Large intestine (tissue), 3 donors: ENCODE measurements around the gene RASIP1. TPM values are rescaled to one million over a fixed set of nuclear protein-coding genes. Genes with fewer than 3 reads are reported as not detected.

Experiments used
- DNase-seq, 2 donors: peaks; one replicate each; pipeline versions ENCODE4 v3.0.0 to v3.0.0-alpha.2; 2013
- H3K27ac ChIP-seq: one replicate; pipeline ENCODE4 v1.5.1; 2013; ENCODE audit warnings: low read length
- H3K27me3 ChIP-seq: 2 replicates; pipeline ENCODE4 v1.6.1; 2013; ENCODE audit warnings: low read length; ENCODE audit not compliant: control insufficient read depth, insufficient read depth
- H3K36me3 ChIP-seq: 2 replicates; pipeline ENCODE4 v1.6.1; 2013; ENCODE audit warnings: low read length; ENCODE audit not compliant: control insufficient read depth, insufficient read depth
- H3K4me1 ChIP-seq: one replicate; pipeline ENCODE4 v1.6.1; 2013; ENCODE audit warnings: low read length; ENCODE audit not compliant: control insufficient read depth, insufficient read depth
- H3K4me3 ChIP-seq: one replicate; pipeline ENCODE4 v1.5.1; 2013; ENCODE audit warnings: low read length
- H3K9me3 ChIP-seq: one replicate; pipeline ENCODE4 v1.6.1; 2013; ENCODE audit warnings: mild to moderate bottlenecking, low read depth, low read length, moderate library complexity; ENCODE audit not compliant: control insufficient read depth
- WGBS: methylation state at CpG from one replicate; pipeline ENCODE4 v1.1.5; 2013; ENCODE audit warnings: low lambda C conversion rate; ENCODE audit not compliant: insufficient coverage; 5-methylcytosine and 5-hydroxymethylcytosine counted together
- polyA plus RNA-seq: library from polyadenylated mRNA; unstranded; fragments of 120-200 nt; gene quantifications from one replicate; pipeline ENCODE4 v1.2.1, GENCODE V29; 2013

The RASIP1 gene
- polyA plus RNA-seq, 1 donor, result 6.9 TPM

- Histone ChIP-seq H3K4me3 (no peak overlapping the region), H3K36me3 (no peaks in the 10 kb centered on the region), H3K27me3 (peaks cover 25% of the 10 kb centered on the region), H3K9me3 (peaks cover 6% of the 10 kb centered on the region), H3K27ac (no peak overlapping the region), H3K4me1 (peaks cover 13% of the 10 kb centered on the region)
- no CpG with 5 or more reads among the region's 5 CpGs for WGBS
- no peak for DNase-seq
Observed at GRCh38 chr19:48755787-48756186, 15.4 kb upstream of the RASIP1 start.

- Histone ChIP-seq H3K4me1 (peaks cover 13% of the 10 kb centered on the region), H3K36me3 (peaks cover under 1% of the 10 kb centered on the region), H3K9me3 (peaks cover 11% of the 10 kb centered on the region), H3K27ac (no peak within 1 kb of the TSS), H3K4me3 (no peak within 1 kb of the TSS), H3K27me3 (peaks cover 30% of the 10 kb centered on the region)
- no peak for DNase-seq
- no CpG with 5 or more reads among the region's 4 CpGs for WGBS
Observed at GRCh38 chr19:48755084-48755641, 14.8 kb upstream of the RASIP1 start, which contains the start of gene FGF21. Gene FGF21 (plus strand): TSS chr19:48755524. CDS start chr19:48756237, 713 bp downstream.

GRCh38 chr19:48752496-48753365 is 12.3 kb upstream of the RASIP1 start, which contains the start of gene FUT1:
Gene FUT1 (minus strand): TSS chr19:48752641. CDS start chr19:48751281, 1,360 bp downstream.
- Histone ChIP-seq H3K27me3 (peaks cover 31% of the 10 kb centered on the region), H3K9me3 (peaks cover 11% of the 10 kb centered on the region), H3K4me1 (peaks cover 13% of the 10 kb centered on the region), H3K27ac (peak within 1 kb of the TSS; percentile 60), H3K4me3 (peak within 1 kb of the TSS; percentile 35), H3K36me3 (peaks cover 2% of the 10 kb centered on the region)
- peak; percentile 83 to 92 for DNase-seq
- WGBS, result no CpG with 5 or more reads among the region's 73 CpGs

- WGBS, result no CpG with 5 or more reads among the region's 20 CpGs
- peaks cover 11% of the 10 kb centered on the region for H3K9me3 ChIP-seq
- DNase-seq, result no peak
- no peak overlapping the region for H3K27ac ChIP-seq
- peak overlapping the region; percentile 35 for H3K4me3 ChIP-seq
- H3K4me1 ChIP-seq, result peaks cover 13% of the 10 kb centered on the region
- H3K36me3 ChIP-seq, result peaks cover 2% of the 10 kb centered on the region
- peaks cover 31% of the 10 kb centered on the region for H3K27me3 ChIP-seq
Observed at GRCh38 chr19:48751845-48752495, 11.6 kb upstream of the RASIP1 start.

GRCh38 chr19:48750771-48751504 is 10.5 kb upstream of the RASIP1 start:
- peaks cover 42% of the 10 kb centered on the region for H3K27me3 ChIP-seq
- peaks cover 13% of the 10 kb centered on the region for H3K4me1 ChIP-seq
- WGBS, result no CpG with 5 or more reads among the region's 29 CpGs
- peaks cover 2% of the 10 kb centered on the region for H3K36me3 ChIP-seq
- DNase-seq, result no peak
- peaks cover 11% of the 10 kb centered on the region for H3K9me3 ChIP-seq
- H3K4me3 ChIP-seq, result no peak overlapping the region
- H3K27ac ChIP-seq, result no peak overlapping the region

GRCh38 chr19:48750351-48750750 is 9.9 kb upstream of the RASIP1 start:
- Histone ChIP-seq H3K4me3 (no peak overlapping the region), H3K4me1 (peaks cover 13% of the 10 kb centered on the region), H3K27ac (no peak overlapping the region), H3K36me3 (peaks cover 2% of the 10 kb centered on the region), H3K9me3 (peaks cover 15% of the 10 kb centered on the region), H3K27me3 (peaks cover 45% of the 10 kb centered on the region)
- no peak for DNase-seq
- no CpG with 5 or more reads among the region's 31 CpGs for WGBS

- peaks cover 46% of the 10 kb centered on the region for H3K27me3 ChIP-seq
- WGBS, result no CpG with 5 or more reads among the region's 4 CpGs
Observed at GRCh38 chr19:48749571-48750198, 9.3 kb upstream of the RASIP1 start.

GRCh38 chr19:48746738-48747575 is 6.5 kb upstream of the RASIP1 start, which contains the start of gene IZUMO1:
Gene IZUMO1 (minus strand): TSS chr19:48746909. CDS start chr19:48745859, 1,050 bp downstream.
- peak within 1 kb of the TSS; percentile 35 for H3K4me3 ChIP-seq
- peaks cover 2% of the 10 kb centered on the region for H3K36me3 ChIP-seq
- peaks cover 10% of the 10 kb centered on the region for H3K9me3 ChIP-seq
- peaks cover 3% of the 10 kb centered on the region for H3K4me1 ChIP-seq
- H3K27ac ChIP-seq, result peak within 1 kb of the TSS; percentile 34
- H3K27me3 ChIP-seq, result peaks cover 31% of the 10 kb centered on the region
- peak; percentile 68 to 81 for DNase-seq
- WGBS, result no CpG with 5 or more reads among the region's 31 CpGs

More at GRCh38 chr19:48749571-48750198, 9.3 kb upstream of the RASIP1 start:
- Histone ChIP-seq H3K4me3 (no peak overlapping the region), H3K4me1 (peaks cover 13% of the 10 kb centered on the region), H3K36me3 (peaks cover 2% of the 10 kb centered on the region), H3K9me3 (peaks cover 15% of the 10 kb centered on the region), H3K27ac (no peak overlapping the region)
- no peak for DNase-seq

- H3K4me1 ChIP-seq, result peaks cover 11% of the 10 kb centered on the region
- no peak overlapping the region for H3K27ac ChIP-seq
- peaks cover 13% of the 10 kb centered on the region for H3K9me3 ChIP-seq
- no peak overlapping the region for H3K4me3 ChIP-seq
- peaks cover 26% of the 10 kb centered on the region for H3K27me3 ChIP-seq
- H3K36me3 ChIP-seq, result peaks cover 2% of the 10 kb centered on the region
- no peak for DNase-seq
- no CpG with 5 or more reads among the region's 8 CpGs for WGBS
Observed at GRCh38 chr19:48746110-48746509, 5.7 kb upstream of the RASIP1 start.
